K562 (cell line): ENCODE results near the gene LMO2. TPM values are rescaled to one million over a fixed set of nuclear protein-coding genes. Genes with fewer than 3 reads are reported as not detected.

ENCODE experiments used
- HOMEZ ChIP-seq: fragments of 250-450 bp; sonication (Bioruptor Pico); IDR thresholded peaks from 2 replicates; pipeline ENCODE4 v1.4.0; 2020; ENCODE audit warnings: mild to moderate bottlenecking, moderate library complexity
- MGA ChIP-seq: fragments of 450-650 bp; IDR thresholded peaks from 2 replicates; pipeline ENCODE4 v1.6.1; 2016; ENCODE audit warnings: mild to moderate bottlenecking, moderate library complexity
- SFPQ ChIP-seq: fragments of 200-400 bp; formaldehyde crosslinking; IDR thresholded peaks from 2 replicates; pipeline ENCODE4 v1.6.1; 2017; ENCODE audit warnings: mild to moderate bottlenecking, low read depth, low read length, moderate library complexity
- TAL1 ChIP-seq: fragments of 450-650 bp; IDR thresholded peaks from 2 replicates; pipeline ENCODE4 v1.6.1; 2016; ENCODE audit warnings: mild to moderate bottlenecking
- TEAD4 ChIP-seq, 2 experiments: sonication (generic) in 1 of 2; formaldehyde crosslinking in 1 of 2; IDR thresholded peaks; 2 replicates each; pipeline versions ENCODE4 v1.6.1 to v1.8.0; 2012 to 2022; ENCODE audit warnings: borderline replicate concordance in 1 of 2, inconsistent platforms in 1 of 2, low read length in 1 of 2, mild to moderate bottlenecking in 1 of 2, missing genetic modification reagents in 1 of 2
- TRIM28 ChIP-seq: fragments of 450-650 bp; IDR thresholded peaks from 2 replicates; pipeline ENCODE4 v1.6.1; 2017
- ZBTB7A ChIP-seq: IDR thresholded peaks from 2 replicates; pipeline ENCODE4 v1.6.1; 2011; ENCODE audit warnings: low read depth, mild to moderate bottlenecking, low read length, moderate library complexity, borderline replicate concordance; ENCODE audit not compliant: control insufficient read depth
- ZNF212 ChIP-seq: fragments of 450-650 bp; formaldehyde crosslinking; IDR thresholded peaks from 2 replicates; pipeline ENCODE4 v1.4.0; 2020; ENCODE audit warnings: mild to moderate bottlenecking
- ZNF277 ChIP-seq: fragments of 250-450 bp; sonication (Bioruptor Pico); IDR thresholded peaks from 2 replicates; pipeline ENCODE4 v1.8.0; 2022; ENCODE audit warnings: inconsistent platforms, mild to moderate bottlenecking, moderate library complexity, borderline replicate concordance
- polyA plus RNA-seq, 8 experiments: library from polyadenylated mRNA; depleted of rRNA in 4 of 8; stranded (reverse) in 5 of 8; unstranded in 3 of 8; fragments of >200 nt; fragmentation: Nextera tagmentation in 2 of 8; fragmentation: Illumina TruSeq in 1 of 8; extraction: Ambion mirVana in 2 of 8; extraction: Trizol in 1 of 8; gene quantifications; 2 replicates each; pipeline versions ENCODE4 v1.2.1 to v1.2.3, GENCODE V29; 2011 to 2014; ENCODE audit warnings: inconsistent platforms in 1 of 8, missing spikeins in 1 of 8
- total RNA-seq, 7 experiments: library from RNA; depleted of rRNA in 6 of 7; stranded (reverse); fragments of >200 nt in 6 of 7; fragmentation: Illumina TruSeq in 2 of 7; extraction: Trizol in 2 of 7; gene quantifications; 2 replicates each; pipeline versions ENCODE4 v1.2.1 to v1.2.3, GENCODE V29; 2011 to 2021; ENCODE audit warnings: low replicate concordance in 1 of 7

Gene LMO2
- total and polyA plus RNA-seq, 9 of the 15 experiments (the other 6 are each of a cell fraction or from before 2014, with no cell fraction given) = 6.9 to 126 (median 91.5) TPM

GRCh38 chr11:33857933-33858371, 33.9 kb downstream of the LMO2 start (continued):
- no peak for TF ChIP-seq SFPQ
- TF ChIP-seq HOMEZ = no peak
- no peak for TF ChIP-seq ZNF212
- 0 out of 2 replicates have a peak, but pooled peaks have one; percentile 7 for TF ChIP-seq TEAD4 (IDR thresholded peaks at IDR 0.05; ENCODE audit: low read length)
- TF ChIP-seq TEAD4 (CRISPR knock-in tag; IDR thresholded peaks at IDR 0.05; ENCODE audit: borderline replicate concordance) = no peak
- no peak for TF ChIP-seq MGA
- TF ChIP-seq TRIM28 = no peak
- peak; percentile 63 for TF ChIP-seq ZBTB7A
- TF ChIP-seq ZNF277 (CRISPR knock-in tag) = no peak
- TF ChIP-seq TAL1 = no peak
